ENCODE data around the gene CHID1. TPM values are rescaled to one million over a fixed set of nuclear protein-coding genes. Genes with fewer than 3 reads are reported as not detected.

CHID1 gene
- total and polyA plus RNA-seq, 9 of the 15 experiments (the other 6 are each of a cell fraction or from before 2014, with no cell fraction given), result 15.1 to 108 (median 39.8) TPM

DNA sequence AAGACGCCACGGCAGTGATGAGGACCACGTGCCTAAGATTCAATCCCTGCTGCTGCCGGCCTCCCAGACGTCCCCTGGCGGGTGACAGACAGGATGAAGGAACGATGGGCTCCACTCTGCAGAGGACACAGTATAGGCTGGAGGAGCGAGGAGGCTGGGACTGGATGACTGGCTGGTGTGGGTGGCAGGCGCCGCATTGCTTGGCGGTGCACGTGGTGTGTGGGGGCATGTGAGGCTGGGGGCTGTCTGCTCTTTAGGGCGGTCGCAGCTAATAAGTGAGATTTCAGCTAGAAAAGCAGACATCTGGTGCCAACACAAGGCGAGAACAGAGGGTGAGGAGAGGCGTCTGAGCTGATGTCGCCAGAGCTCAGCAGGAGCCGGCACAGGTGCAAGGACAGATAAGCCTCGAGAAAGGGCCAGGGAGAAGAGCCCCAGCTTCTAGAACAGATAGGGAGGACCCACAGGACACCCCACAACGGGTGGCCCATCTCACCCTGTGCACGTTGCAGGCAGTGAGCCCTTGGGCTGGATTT is 34.8 kb downstream of the CHID1 start (continued):
- TF ChIP-seq, protein P1, sequence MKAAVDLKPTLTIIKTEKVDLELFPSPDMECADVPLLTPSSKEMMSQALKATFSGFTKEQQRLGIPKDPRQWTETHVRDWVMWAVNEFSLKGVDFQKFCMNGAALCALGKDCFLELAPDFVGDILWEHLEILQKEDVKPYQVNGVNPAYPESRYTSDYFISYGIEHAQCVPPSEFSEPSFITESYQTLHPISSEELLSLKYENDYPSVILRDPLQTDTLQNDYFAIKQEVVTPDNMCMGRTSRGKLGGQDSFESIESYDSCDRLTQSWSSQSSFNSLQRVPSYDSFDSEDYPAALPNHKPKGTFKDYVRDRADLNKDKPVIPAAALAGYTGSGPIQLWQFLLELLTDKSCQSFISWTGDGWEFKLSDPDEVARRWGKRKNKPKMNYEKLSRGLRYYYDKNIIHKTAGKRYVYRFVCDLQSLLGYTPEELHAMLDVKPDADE (conservative IDR thresholded peaks at IDR 0.05; ENCODE audit: control insufficient read depth, low read depth, low read length), result 0 out of 2 replicates have a peak, but pooled peaks have one; percentile 48
- TF ChIP-seq HDAC3 (IDR thresholded peaks at IDR 0.05; ENCODE audit: borderline replicate concordance, partially characterized antibody) (peak; percentile 92), SMAD3 (CRISPR knock-in tag; conservative IDR thresholded peaks at IDR 0.05) (no peak), ZNF24 (IDR thresholded peaks at IDR 0.05) (no peak), ZNF766 (CRISPR knock-in tag; conservative IDR thresholded peaks at IDR 0.05) (peak; percentile 73; the same call in 1 of the 2 replicates), KLF16 (IDR thresholded peaks at IDR 0.05) (peak; percentile 89), CREM (IDR thresholded peaks at IDR 0.05; ENCODE audit: low read depth) (peak; percentile 41), MTA2 (IDR thresholded peaks at IDR 0.05; ENCODE audit: low read depth) (peak; percentile 91), BHLHE40 (IDR thresholded peaks at IDR 0.05; ENCODE audit: low read length) (peak; percentile 74), SMARCB1 (IDR thresholded peaks at IDR 0.05; ENCODE audit: insufficient read length, low read depth) (peak; percentile 70), NONO (IDR thresholded peaks at IDR 0.05; ENCODE audit: low read depth in 2 of 2, low read length in 1 of 2) (0 out of 4 replicates have a peak, but pooled peaks of 1 of the 2 experiments have one; percentile 37), TAL1 (IDR thresholded peaks at IDR 0.05) (peak; percentile 95), SPI1 (IDR thresholded peaks at IDR 0.05; ENCODE audit: borderline replicate concordance, low read depth, low read length) (no peak), TRIM24 (IDR thresholded peaks at IDR 0.05) (peak; percentile 85 to 89), NCOA1 (IDR thresholded peaks at IDR 0.05; ENCODE audit: low read depth) (peak; percentile 42; the same call in 1 of the 2 replicates), ZNF589 (CRISPR knock-in tag; IDR thresholded peaks at IDR 0.05; ENCODE audit: low read depth) (peak; percentile 39; the same call in 1 of the 2 replicates), TBP (optimal IDR thresholded peaks at IDR 0.05; ENCODE audit: low read depth, low read length) (peak; percentile 33), ETV6 (IDR thresholded peaks at IDR 0.05; ENCODE audit: borderline replicate concordance in 1 of 2, low read depth in 2 of 2, low read length in 1 of 2) (no peak), ETV6 (CRISPR knock-in tag; IDR thresholded peaks at IDR 0.05; ENCODE audit: borderline replicate concordance) (no peak), SMAD4 (CRISPR knock-in tag; conservative IDR thresholded peaks at IDR 0.05) (peak; percentile 100)
- TF ChIP-seq, protein P2, sequence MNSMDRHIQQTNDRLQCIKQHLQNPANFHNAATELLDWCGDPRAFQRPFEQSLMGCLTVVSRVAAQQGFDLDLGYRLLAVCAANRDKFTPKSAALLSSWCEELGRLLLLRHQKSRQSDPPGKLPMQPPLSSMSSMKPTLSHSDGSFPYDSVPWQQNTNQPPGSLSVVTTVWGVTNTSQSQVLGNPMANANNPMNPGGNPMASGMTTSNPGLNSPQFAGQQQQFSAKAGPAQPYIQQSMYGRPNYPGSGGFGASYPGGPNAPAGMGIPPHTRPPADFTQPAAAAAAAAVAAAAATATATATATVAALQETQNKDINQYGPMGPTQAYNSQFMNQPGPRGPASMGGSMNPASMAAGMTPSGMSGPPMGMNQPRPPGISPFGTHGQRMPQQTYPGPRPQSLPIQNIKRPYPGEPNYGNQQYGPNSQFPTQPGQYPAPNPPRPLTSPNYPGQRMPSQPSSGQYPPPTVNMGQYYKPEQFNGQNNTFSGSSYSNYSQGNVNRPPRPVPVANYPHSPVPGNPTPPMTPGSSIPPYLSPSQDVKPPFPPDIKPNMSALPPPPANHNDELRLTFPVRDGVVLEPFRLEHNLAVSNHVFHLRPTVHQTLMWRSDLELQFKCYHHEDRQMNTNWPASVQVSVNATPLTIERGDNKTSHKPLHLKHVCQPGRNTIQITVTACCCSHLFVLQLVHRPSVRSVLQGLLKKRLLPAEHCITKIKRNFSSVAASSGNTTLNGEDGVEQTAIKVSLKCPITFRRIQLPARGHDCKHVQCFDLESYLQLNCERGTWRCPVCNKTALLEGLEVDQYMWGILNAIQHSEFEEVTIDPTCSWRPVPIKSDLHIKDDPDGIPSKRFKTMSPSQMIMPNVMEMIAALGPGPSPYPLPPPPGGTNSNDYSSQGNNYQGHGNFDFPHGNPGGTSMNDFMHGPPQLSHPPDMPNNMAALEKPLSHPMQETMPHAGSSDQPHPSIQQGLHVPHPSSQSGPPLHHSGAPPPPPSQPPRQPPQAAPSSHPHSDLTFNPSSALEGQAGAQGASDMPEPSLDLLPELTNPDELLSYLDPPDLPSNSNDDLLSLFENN (IDR thresholded peaks at IDR 0.05; ENCODE audit: low read depth in 2 of 2, low read length in 2 of 2), result peak in 1 of 2 experiments; percentile 86; a peak in 2 of 4 replicates
- TF ChIP-seq, protein P3, sequence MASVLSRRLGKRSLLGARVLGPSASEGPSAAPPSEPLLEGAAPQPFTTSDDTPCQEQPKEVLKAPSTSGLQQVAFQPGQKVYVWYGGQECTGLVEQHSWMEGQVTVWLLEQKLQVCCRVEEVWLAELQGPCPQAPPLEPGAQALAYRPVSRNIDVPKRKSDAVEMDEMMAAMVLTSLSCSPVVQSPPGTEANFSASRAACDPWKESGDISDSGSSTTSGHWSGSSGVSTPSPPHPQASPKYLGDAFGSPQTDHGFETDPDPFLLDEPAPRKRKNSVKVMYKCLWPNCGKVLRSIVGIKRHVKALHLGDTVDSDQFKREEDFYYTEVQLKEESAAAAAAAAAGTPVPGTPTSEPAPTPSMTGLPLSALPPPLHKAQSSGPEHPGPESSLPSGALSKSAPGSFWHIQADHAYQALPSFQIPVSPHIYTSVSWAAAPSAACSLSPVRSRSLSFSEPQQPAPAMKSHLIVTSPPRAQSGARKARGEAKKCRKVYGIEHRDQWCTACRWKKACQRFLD (CRISPR knock-in tag; IDR thresholded peaks at IDR 0.05), result peak; percentile 72; the same call in 1 of the 2 replicates
